Measurements from ENCODE around the gene CEP170B.

GRCh38 chr14:104917993-104918392, 52.9 kb downstream of the CEP170B start:
- TF ChIP-seq, protein P1, sequence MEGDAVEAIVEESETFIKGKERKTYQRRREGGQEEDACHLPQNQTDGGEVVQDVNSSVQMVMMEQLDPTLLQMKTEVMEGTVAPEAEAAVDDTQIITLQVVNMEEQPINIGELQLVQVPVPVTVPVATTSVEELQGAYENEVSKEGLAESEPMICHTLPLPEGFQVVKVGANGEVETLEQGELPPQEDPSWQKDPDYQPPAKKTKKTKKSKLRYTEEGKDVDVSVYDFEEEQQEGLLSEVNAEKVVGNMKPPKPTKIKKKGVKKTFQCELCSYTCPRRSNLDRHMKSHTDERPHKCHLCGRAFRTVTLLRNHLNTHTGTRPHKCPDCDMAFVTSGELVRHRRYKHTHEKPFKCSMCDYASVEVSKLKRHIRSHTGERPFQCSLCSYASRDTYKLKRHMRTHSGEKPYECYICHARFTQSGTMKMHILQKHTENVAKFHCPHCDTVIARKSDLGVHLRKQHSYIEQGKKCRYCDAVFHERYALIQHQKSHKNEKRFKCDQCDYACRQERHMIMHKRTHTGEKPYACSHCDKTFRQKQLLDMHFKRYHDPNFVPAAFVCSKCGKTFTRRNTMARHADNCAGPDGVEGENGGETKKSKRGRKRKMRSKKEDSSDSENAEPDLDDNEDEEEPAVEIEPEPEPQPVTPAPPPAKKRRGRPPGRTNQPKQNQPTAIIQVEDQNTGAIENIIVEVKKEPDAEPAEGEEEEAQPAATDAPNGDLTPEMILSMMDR (IDR thresholded peaks at IDR 0.05): no peak
- no peak for TF ChIP-seq POLR2A (IDR thresholded peaks at IDR 0.05)

Measured in testis (tissue), 2 donors.